ENCODE data around the gene ANKRA2.

DNA sequence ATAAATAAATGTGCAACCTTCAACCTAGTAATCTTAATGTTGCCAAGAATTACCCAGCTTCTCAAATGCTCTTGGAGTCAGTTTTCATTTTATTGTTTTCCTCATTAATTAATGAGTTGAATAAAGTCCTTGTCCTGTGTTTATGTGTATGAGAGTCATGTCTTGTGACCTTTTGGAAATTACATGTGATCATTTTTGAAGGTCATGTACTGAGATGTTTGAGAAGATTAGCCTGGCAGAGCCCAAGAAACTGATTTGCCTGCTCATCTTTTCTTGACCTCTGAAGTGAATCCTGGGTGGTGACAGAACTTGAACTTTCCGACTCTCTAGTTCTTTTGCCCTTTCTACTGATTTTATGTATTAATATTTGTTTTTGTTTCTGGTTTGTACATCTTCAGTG is 15.4 kb downstream of the ANKRA2 start:
- TF ChIP-seq, protein P1, sequence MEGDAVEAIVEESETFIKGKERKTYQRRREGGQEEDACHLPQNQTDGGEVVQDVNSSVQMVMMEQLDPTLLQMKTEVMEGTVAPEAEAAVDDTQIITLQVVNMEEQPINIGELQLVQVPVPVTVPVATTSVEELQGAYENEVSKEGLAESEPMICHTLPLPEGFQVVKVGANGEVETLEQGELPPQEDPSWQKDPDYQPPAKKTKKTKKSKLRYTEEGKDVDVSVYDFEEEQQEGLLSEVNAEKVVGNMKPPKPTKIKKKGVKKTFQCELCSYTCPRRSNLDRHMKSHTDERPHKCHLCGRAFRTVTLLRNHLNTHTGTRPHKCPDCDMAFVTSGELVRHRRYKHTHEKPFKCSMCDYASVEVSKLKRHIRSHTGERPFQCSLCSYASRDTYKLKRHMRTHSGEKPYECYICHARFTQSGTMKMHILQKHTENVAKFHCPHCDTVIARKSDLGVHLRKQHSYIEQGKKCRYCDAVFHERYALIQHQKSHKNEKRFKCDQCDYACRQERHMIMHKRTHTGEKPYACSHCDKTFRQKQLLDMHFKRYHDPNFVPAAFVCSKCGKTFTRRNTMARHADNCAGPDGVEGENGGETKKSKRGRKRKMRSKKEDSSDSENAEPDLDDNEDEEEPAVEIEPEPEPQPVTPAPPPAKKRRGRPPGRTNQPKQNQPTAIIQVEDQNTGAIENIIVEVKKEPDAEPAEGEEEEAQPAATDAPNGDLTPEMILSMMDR (IDR thresholded peaks at IDR 0.05; ENCODE audit: extremely low read depth in 1 of 2, insufficient read depth in 1 of 2, low read depth in 1 of 2, low read length in 2 of 2): no peak
- TF ChIP-seq POLR2A (IDR thresholded peaks at IDR 0.05; ENCODE audit: low read depth, low read length): no peak
- no peak for TF ChIP-seq POLR2AphosphoS5 (IDR thresholded peaks at IDR 0.05; ENCODE audit: insufficient read depth, low read depth, low read length)
- TF ChIP-seq EZH2 (IDR thresholded peaks at IDR 0.05; ENCODE audit: borderline replicate concordance, low read depth, low read length, severe bottlenecking): no peak
- TF ChIP-seq GATA2 (IDR thresholded peaks at IDR 0.05; ENCODE audit: insufficient read depth, insufficient read length, low read depth, low read length): no peak
- TF ChIP-seq, protein P2, sequence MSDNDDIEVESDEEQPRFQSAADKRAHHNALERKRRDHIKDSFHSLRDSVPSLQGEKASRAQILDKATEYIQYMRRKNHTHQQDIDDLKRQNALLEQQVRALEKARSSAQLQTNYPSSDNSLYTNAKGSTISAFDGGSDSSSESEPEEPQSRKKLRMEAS (IDR thresholded peaks at IDR 0.05; ENCODE audit: insufficient read depth, insufficient read length): no peak
- no peak for TF ChIP-seq MYC (IDR thresholded peaks at IDR 0.05; ENCODE audit: low read depth, low read length)
